Measurements from ENCODE around the gene RPL32. TPM values are rescaled to one million over a fixed set of nuclear protein-coding genes. Genes with fewer than 3 reads are reported as not detected.

Gene RPL32
- polyA plus RNA-seq, 1 of the 3 experiments (the other 2 are of a cell fraction), result 2,311 TPM

DNA sequence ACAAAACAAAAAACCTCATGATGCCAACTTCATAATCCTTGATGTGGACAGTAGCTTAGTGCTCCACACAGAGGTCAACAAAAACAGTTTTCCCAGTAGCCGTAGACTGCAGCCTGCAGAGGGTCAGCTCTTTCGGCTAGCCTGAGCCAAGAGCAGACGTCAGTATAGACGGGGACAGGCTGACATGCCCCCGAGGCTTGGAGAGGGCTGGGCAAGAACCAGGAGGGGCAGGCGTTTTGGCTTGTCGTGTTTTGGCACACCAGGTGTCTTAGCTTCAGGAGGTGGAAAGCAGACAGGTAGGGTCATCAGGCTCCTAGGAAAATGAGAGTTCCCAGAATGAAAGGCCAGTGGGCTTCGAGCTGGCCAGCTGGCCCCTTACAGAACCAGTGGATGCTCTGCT, 23.1 kb downstream of the RPL32 start:
- no peak for DNase-seq
- no peaks in the 10 kb centered on the region for H3K9me3 ChIP-seq
- H3K36me3 ChIP-seq (replicated peaks in 1 of 2; ENCODE audit: control insufficient read depth in 1 of 2, insufficient read depth in 2 of 2, low read length in 1 of 2), result no peaks in the 10 kb centered on the region
- POLR2A ChIA-PET, result interaction anchor here (1.7 to 2.0 kb wide), 2 partner anchors 13 to 18 kb away, joined by 4 read pairs; no protein-coding TSS in a partner anchor
- H3F3A ChIP-seq (replicated peaks; ENCODE audit: insufficient read depth), result no peaks in the 10 kb centered on the region
- H3K4me2 ChIP-seq, result no peak overlapping the region
- peaks cover 0 to 9% of the 10 kb centered on the region in 2 experiments; a peak in 1 of 4 replicates for H3K4me1 ChIP-seq (ENCODE audit: control insufficient read depth in 1 of 2, insufficient read depth in 2 of 2, low read depth in 1 of 2, low read length in 1 of 2)
- CTCF ChIA-PET, result interaction anchor here (1.1 to 1.8 kb wide), 4 partner anchors 8 to 74 kb away, joined by 4 to 7 read pairs (median 5); partner anchors contain the start of gene RPL32
- no peaks in the 10 kb centered on the region for H3K79me2 ChIP-seq (ENCODE audit: insufficient read depth)
- no peaks in the 10 kb centered on the region for H3K27me3 ChIP-seq (ENCODE audit: insufficient read depth)
- H3K9ac ChIP-seq, result no peak overlapping the region
- no peaks in the 10 kb centered on the region for H4K20me1 ChIP-seq (ENCODE audit: insufficient read depth)
- WGBS (ENCODE audit: low lambda C conversion rate), result 75% methylated on average over 8 of the region's 8 CpGs
- TF ChIP-seq FOSL2 (IDR thresholded peaks at IDR 0.05; ENCODE audit: borderline replicate concordance, low read depth), result no peak
- TF ChIP-seq MEF2A (IDR thresholded peaks at IDR 0.05; ENCODE audit: borderline replicate concordance, low read depth), result no peak
- TF ChIP-seq, protein P1, sequence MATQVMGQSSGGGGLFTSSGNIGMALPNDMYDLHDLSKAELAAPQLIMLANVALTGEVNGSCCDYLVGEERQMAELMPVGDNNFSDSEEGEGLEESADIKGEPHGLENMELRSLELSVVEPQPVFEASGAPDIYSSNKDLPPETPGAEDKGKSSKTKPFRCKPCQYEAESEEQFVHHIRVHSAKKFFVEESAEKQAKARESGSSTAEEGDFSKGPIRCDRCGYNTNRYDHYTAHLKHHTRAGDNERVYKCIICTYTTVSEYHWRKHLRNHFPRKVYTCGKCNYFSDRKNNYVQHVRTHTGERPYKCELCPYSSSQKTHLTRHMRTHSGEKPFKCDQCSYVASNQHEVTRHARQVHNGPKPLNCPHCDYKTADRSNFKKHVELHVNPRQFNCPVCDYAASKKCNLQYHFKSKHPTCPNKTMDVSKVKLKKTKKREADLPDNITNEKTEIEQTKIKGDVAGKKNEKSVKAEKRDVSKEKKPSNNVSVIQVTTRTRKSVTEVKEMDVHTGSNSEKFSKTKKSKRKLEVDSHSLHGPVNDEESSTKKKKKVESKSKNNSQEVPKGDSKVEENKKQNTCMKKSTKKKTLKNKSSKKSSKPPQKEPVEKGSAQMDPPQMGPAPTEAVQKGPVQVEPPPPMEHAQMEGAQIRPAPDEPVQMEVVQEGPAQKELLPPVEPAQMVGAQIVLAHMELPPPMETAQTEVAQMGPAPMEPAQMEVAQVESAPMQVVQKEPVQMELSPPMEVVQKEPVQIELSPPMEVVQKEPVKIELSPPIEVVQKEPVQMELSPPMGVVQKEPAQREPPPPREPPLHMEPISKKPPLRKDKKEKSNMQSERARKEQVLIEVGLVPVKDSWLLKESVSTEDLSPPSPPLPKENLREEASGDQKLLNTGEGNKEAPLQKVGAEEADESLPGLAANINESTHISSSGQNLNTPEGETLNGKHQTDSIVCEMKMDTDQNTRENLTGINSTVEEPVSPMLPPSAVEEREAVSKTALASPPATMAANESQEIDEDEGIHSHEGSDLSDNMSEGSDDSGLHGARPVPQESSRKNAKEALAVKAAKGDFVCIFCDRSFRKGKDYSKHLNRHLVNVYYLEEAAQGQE (IDR thresholded peaks at IDR 0.05; ENCODE audit: low read depth, low read length), result no peak
- no peak for TF ChIP-seq RFX5 (IDR thresholded peaks at IDR 0.05; ENCODE audit: low read length)
- TF ChIP-seq NRF1 (IDR thresholded peaks at IDR 0.05; ENCODE audit: low read depth, low read length), result no peak
- TF ChIP-seq GABPA (IDR thresholded peaks at IDR 0.05; ENCODE audit: low read depth), result no peak
- no peak for TF ChIP-seq RAD21 (IDR thresholded peaks at IDR 0.05; ENCODE audit: low read length)
- no peak for TF ChIP-seq JUND (IDR thresholded peaks at IDR 0.05)
- TF ChIP-seq MXI1 (IDR thresholded peaks at IDR 0.05; ENCODE audit: low read depth, low read length), result no peak
- no peaks in the 10 kb centered on the region for H3K9me2 ChIP-seq
- no peak overlapping the region for H2AFZ ChIP-seq (ENCODE audit: low read depth)
- H3K27ac ChIP-seq (ENCODE audit: low read depth in 2 of 2, low read length in 1 of 2), result no peak overlapping the region
- no peak overlapping the region for H3K4me3 ChIP-seq (ENCODE audit: low read depth in 2 of 2, low read length in 1 of 2)

DNA sequence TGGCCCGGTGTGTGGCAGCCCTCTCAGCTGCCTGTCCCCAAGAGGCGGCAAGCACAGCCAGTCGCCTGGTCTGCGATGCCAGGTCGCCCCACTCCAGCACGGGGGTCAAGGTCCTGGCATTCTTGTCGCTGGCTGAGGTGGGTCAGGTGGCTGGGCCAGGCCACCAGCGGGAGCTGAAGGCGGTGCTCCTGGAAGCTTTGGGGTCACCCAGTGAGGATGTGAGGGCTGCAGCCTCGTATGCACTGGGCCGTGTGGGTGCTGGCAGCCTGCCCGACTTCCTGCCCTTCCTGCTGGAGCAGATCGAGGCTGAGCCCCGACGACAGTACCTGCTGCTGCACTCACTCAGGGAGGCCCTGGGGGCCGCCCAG, 24.0 kb downstream of the RPL32 start:
- Histone ChIP-seq H3K36me3 (replicated peaks in 1 of 2; ENCODE audit: control insufficient read depth in 1 of 2, insufficient read depth in 2 of 2, low read length in 1 of 2) (no peaks in the 10 kb centered on the region), H3K4me3 (ENCODE audit: low read depth in 2 of 2, low read length in 1 of 2) (no peak overlapping the region), H3K9me2 (no peaks in the 10 kb centered on the region), H2AFZ (ENCODE audit: low read depth) (no peak overlapping the region), H3K27me3 (ENCODE audit: insufficient read depth) (no peaks in the 10 kb centered on the region), H3K9ac (no peak overlapping the region), H3K79me2 (ENCODE audit: insufficient read depth) (no peaks in the 10 kb centered on the region), H3F3A (replicated peaks; ENCODE audit: insufficient read depth) (no peaks in the 10 kb centered on the region), H3K9me3 (no peaks in the 10 kb centered on the region), H3K4me2 (no peak overlapping the region), H3K27ac (ENCODE audit: low read depth in 2 of 2, low read length in 1 of 2) (peak overlapping the region in 1 of 2 experiments; percentile 11; a peak in 1 of 4 replicates), H4K20me1 (ENCODE audit: insufficient read depth) (no peaks in the 10 kb centered on the region), H3K4me1 (ENCODE audit: control insufficient read depth in 1 of 2, insufficient read depth in 2 of 2, low read depth in 1 of 2, low read length in 1 of 2) (peaks cover 0 to 9% of the 10 kb centered on the region in 2 experiments; a peak in 1 of 4 replicates)
- no peak for TF ChIP-seq GABPA (IDR thresholded peaks at IDR 0.05; ENCODE audit: low read depth)
- TF ChIP-seq POLR2AphosphoS5 (IDR thresholded peaks at IDR 0.05; ENCODE audit: low read depth, low read length), result no peak
- TF ChIP-seq CHD2 (IDR thresholded peaks at IDR 0.05; ENCODE audit: low read length, partially characterized antibody), result no peak
- TF ChIP-seq, protein P2, sequence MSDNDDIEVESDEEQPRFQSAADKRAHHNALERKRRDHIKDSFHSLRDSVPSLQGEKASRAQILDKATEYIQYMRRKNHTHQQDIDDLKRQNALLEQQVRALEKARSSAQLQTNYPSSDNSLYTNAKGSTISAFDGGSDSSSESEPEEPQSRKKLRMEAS (IDR thresholded peaks at IDR 0.05; ENCODE audit: low read depth), result no peak
- TF ChIP-seq, protein P3, sequence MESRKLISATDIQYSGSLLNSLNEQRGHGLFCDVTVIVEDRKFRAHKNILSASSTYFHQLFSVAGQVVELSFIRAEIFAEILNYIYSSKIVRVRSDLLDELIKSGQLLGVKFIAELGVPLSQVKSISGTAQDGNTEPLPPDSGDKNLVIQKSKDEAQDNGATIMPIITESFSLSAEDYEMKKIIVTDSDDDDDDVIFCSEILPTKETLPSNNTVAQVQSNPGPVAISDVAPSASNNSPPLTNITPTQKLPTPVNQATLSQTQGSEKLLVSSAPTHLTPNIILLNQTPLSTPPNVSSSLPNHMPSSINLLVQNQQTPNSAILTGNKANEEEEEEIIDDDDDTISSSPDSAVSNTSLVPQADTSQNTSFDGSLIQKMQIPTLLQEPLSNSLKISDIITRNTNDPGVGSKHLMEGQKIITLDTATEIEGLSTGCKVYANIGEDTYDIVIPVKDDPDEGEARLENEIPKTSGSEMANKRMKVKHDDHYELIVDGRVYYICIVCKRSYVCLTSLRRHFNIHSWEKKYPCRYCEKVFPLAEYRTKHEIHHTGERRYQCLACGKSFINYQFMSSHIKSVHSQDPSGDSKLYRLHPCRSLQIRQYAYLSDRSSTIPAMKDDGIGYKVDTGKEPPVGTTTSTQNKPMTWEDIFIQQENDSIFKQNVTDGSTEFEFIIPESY (IDR thresholded peaks at IDR 0.05; ENCODE audit: borderline replicate concordance, low read depth), result no peak
- no peak for TF ChIP-seq FOXM1 (IDR thresholded peaks at IDR 0.05; ENCODE audit: low read depth)
- no peak for TF ChIP-seq RFX5 (IDR thresholded peaks at IDR 0.05; ENCODE audit: low read length)
- TF ChIP-seq YY1 (IDR thresholded peaks at IDR 0.05; ENCODE audit: low read depth), result no peak
- no peak for TF ChIP-seq EZH2phosphoT487 (IDR thresholded peaks at IDR 0.05; ENCODE audit: borderline replicate concordance, low read depth)
- POLR2A ChIA-PET, result interaction anchor here (0.8 to 2.0 kb wide), 3 partner anchors 14 to 24 kb away, joined by 3 to 4 read pairs (median 4); partner anchors contain the start of gene RPL32
- CTCF ChIA-PET, result interaction anchor here (0.6 to 1.7 kb wide), 3 partner anchors 11 to 75 kb away, joined by 3 to 6 read pairs (median 4); no protein-coding TSS in a partner anchor
- peak; percentile 43 for DNase-seq
- WGBS (ENCODE audit: low lambda C conversion rate), result 94% methylated on average over 3 of the region's 16 CpGs

Data from SK-N-SH (cell line).